HTR-8/SVneo (cell line): ENCODE data around the gene MAP4K4.

Experiments used
- DNase-seq: peaks from one replicate; pipeline ENCODE4 v3.0.0; 2011; ENCODE audit warnings: low spot score, mixed read lengths; ENCODE audit not compliant: insufficient read length
- FAIRE-seq: peaks from 2 replicates; lab custom pipeline; 2011; peaks lifted over from hg19 to GRCh38; lab: Jason Lieb, UNC

Gene MAP4K4

GRCh38 chr2:101718479-101718878 lies 21.0 kb downstream of the MAP4K4 start:
- FAIRE-seq = no peak
- no peak for DNase-seq

GRCh38 chr2:101718993-101719571 lies 21.6 kb downstream of the MAP4K4 start:
- no peak for FAIRE-seq
- no peak for DNase-seq

- FAIRE-seq (no peak), DNase-seq (no peak)
These were observed 23.2 kb downstream of the MAP4K4 start for GRCh38 chr2:101720732-101721131.

GRCh38 chr2:101722864-101723263 lies 25.4 kb downstream of the MAP4K4 start:
- FAIRE-seq = no peak

GRCh38 chr2:101723371-101724124 lies 26.0 kb downstream of the MAP4K4 start:
- DNase-seq (no peak), FAIRE-seq (no peak)

More at GRCh38 chr2:101722864-101723263, 25.4 kb downstream of the MAP4K4 start:
- DNase-seq = no peak

- DNase-seq (no peak), FAIRE-seq (no peak)
These were observed 26.6 kb downstream of the MAP4K4 start for GRCh38 chr2:101724125-101724474.

- DNase-seq (no peak), FAIRE-seq (no peak)
These were observed 27.5 kb downstream of the MAP4K4 start for GRCh38 chr2:101725038-101725437.

GRCh38 chr2:101725515-101726192 lies 28.1 kb downstream of the MAP4K4 start:
- FAIRE-seq = no peak
- no peak for DNase-seq

GRCh38 chr2:101728865-101729264 lies 31.4 kb downstream of the MAP4K4 start:
- DNase-seq = no peak
- no peak for FAIRE-seq

- DNase-seq = no peak
- no peak for FAIRE-seq
These were observed 32.1 kb downstream of the MAP4K4 start for GRCh38 chr2:101729521-101730190.

GRCh38 chr2:101731221-101732054 lies 33.9 kb downstream of the MAP4K4 start:
- no peak for FAIRE-seq
- DNase-seq = no peak

GRCh38 chr2:101732199-101732598 lies 34.7 kb downstream of the MAP4K4 start:
- DNase-seq (no peak), FAIRE-seq (no peak)

- FAIRE-seq (no peak), DNase-seq (no peak)
These were observed 35.3 kb downstream of the MAP4K4 start for GRCh38 chr2:101732773-101733256.

GRCh38 chr2:101733257-101733993 lies 35.9 kb downstream of the MAP4K4 start:
- no peak for FAIRE-seq
- no peak for DNase-seq

GRCh38 chr2:101734505-101735165 lies 37.1 kb downstream of the MAP4K4 start:
- no peak for DNase-seq
- no peak for FAIRE-seq

- FAIRE-seq (no peak), DNase-seq (no peak)
These were observed 37.6 kb downstream of the MAP4K4 start for GRCh38 chr2:101735166-101735533.

GRCh38 chr2:101736233-101736632 lies 38.7 kb downstream of the MAP4K4 start:
- no peak for FAIRE-seq
- DNase-seq = no peak

GRCh38 chr2:101736861-101737291 lies 39.4 kb downstream of the MAP4K4 start:
- peak; percentile 34 for DNase-seq
- FAIRE-seq = no peak
